Mononuclear cell (primary cell): Measurements from ENCODE around the gene CTSL. TPM values are rescaled to one million over a fixed set of nuclear protein-coding genes. Genes with fewer than 3 reads are reported as not detected.
"Not testable (repeated sequence)": the region's sequence is repeated elsewhere in the genome, so short reads cannot be mapped to it uniquely, and the experiment has no call there.

ENCODE experiments used
- H3K27me3 ChIP-seq: 2 replicates; pipeline ENCODE4 v1.6.0; 2011; ENCODE audit warnings: low read length, control low read depth; ENCODE audit not compliant: insufficient read depth
- H3K4me1 ChIP-seq: 2 replicates; pipeline ENCODE4 v1.5.1; 2011; ENCODE audit warnings: mild to moderate bottlenecking, low read length, control low read depth; ENCODE audit not compliant: insufficient read depth
- H3K4me3 ChIP-seq: 2 replicates; pipeline ENCODE4 v1.5.1; 2011; ENCODE audit warnings: mild to moderate bottlenecking, low read length, moderate library complexity
- H3K9me3 ChIP-seq: 2 replicates; pipeline ENCODE4 v1.5.1; 2011; ENCODE audit warnings: low read depth, mild to moderate bottlenecking, control low read depth, low read length
- total RNA-seq: library from RNA; depleted of rRNA; stranded (reverse); fragments of >200 nt; gene quantifications from one replicate; pipeline ENCODE4 v1.2.3, GENCODE V29; 2012

Gene CTSL
- total RNA-seq, 1 donor, result 11.0 TPM

GRCh38 chr9:87729246-87729645 is 3.3 kb downstream of the CTSL start:
- Histone ChIP-seq H3K9me3 (no peaks in the 10 kb centered on the region), H3K4me3 (no peak overlapping the region), H3K4me1 (peaks cover 16% of the 10 kb centered on the region), H3K27me3 (peaks cover 15% of the 10 kb centered on the region)

GRCh38 chr9:87731321-87731720 is 5.4 kb downstream of the CTSL start:
- peaks cover 5% of the 10 kb centered on the region for H3K4me1 ChIP-seq
- H3K9me3 ChIP-seq, result no peaks in the 10 kb centered on the region
- peaks cover 5% of the 10 kb centered on the region for H3K27me3 ChIP-seq
- H3K4me3 ChIP-seq, result no peak overlapping the region

GRCh38 chr9:87732344-87732743 is 6.4 kb downstream of the CTSL start:
- H3K4me3 ChIP-seq, result no peak overlapping the region
- peaks cover 2% of the 10 kb centered on the region for H3K27me3 ChIP-seq
- H3K9me3 ChIP-seq, result no peaks in the 10 kb centered on the region
- H3K4me1 ChIP-seq, result no peaks in the 10 kb centered on the region

- no peaks in the 10 kb centered on the region for H3K9me3 ChIP-seq
- peaks cover 2% of the 10 kb centered on the region for H3K27me3 ChIP-seq
- no peaks in the 10 kb centered on the region for H3K4me1 ChIP-seq
- no peak overlapping the region for H3K4me3 ChIP-seq
These were observed 6.8 kb downstream of the CTSL start for GRCh38 chr9:87732756-87733155.

- Histone ChIP-seq H3K27me3 (peaks cover 2% of the 10 kb centered on the region), H3K9me3 (no peaks in the 10 kb centered on the region), H3K4me3 (no peak overlapping the region), H3K4me1 (no peaks in the 10 kb centered on the region)
These were observed 7.5 kb downstream of the CTSL start for GRCh38 chr9:87733273-87734052.

GRCh38 chr9:87734106-87734505 is 8.2 kb downstream of the CTSL start:
- no peaks in the 10 kb centered on the region for H3K4me1 ChIP-seq
- H3K4me3 ChIP-seq, result no peak overlapping the region
- H3K27me3 ChIP-seq, result peaks cover 2% of the 10 kb centered on the region
- H3K9me3 ChIP-seq, result no peaks in the 10 kb centered on the region

GRCh38 chr9:87739546-87739945 is 13.6 kb downstream of the CTSL start:
- H3K4me1 ChIP-seq, result no peaks in the 10 kb centered on the region
- H3K27me3 ChIP-seq, result no peaks in the 10 kb centered on the region
- H3K4me3 ChIP-seq, result no peak overlapping the region
- no peaks in the 10 kb centered on the region for H3K9me3 ChIP-seq

GRCh38 chr9:87740209-87740608 is 14.3 kb downstream of the CTSL start:
- H3K4me3 ChIP-seq, result no peak overlapping the region
- no peaks in the 10 kb centered on the region for H3K27me3 ChIP-seq
- H3K9me3 ChIP-seq, result no peaks in the 10 kb centered on the region
- H3K4me1 ChIP-seq, result no peaks in the 10 kb centered on the region

- Histone ChIP-seq H3K4me1 (no peaks in the 10 kb centered on the region), H3K27me3 (no peaks in the 10 kb centered on the region), H3K4me3 (no peak overlapping the region), H3K9me3 (no peaks in the 10 kb centered on the region)
These were observed 15.4 kb downstream of the CTSL start for GRCh38 chr9:87741326-87741725.

- H3K4me1 ChIP-seq, result no peaks in the 10 kb centered on the region
- H3K27me3 ChIP-seq, result no peaks in the 10 kb centered on the region
- H3K4me3 ChIP-seq, result no peak overlapping the region
- no peaks in the 10 kb centered on the region for H3K9me3 ChIP-seq
These were observed 16.0 kb downstream of the CTSL start for GRCh38 chr9:87741891-87742290.

GRCh38 chr9:87742813-87743428 is 17.0 kb downstream of the CTSL start:
- Histone ChIP-seq H3K4me1 (no peaks in the 10 kb centered on the region), H3K4me3 (no peak overlapping the region), H3K9me3 (no peaks in the 10 kb centered on the region), H3K27me3 (no peaks in the 10 kb centered on the region)

- not testable (repeated sequence) for H3K9me3 ChIP-seq, H3K4me1 ChIP-seq, H3K27me3 ChIP-seq, H3K4me3 ChIP-seq
These were observed 18.3 kb downstream of the CTSL start for GRCh38 chr9:87744247-87744646.

- no peaks in the 10 kb centered on the region for H3K9me3 ChIP-seq
- no peaks in the 10 kb centered on the region for H3K27me3 ChIP-seq
- H3K4me1 ChIP-seq, result no peaks in the 10 kb centered on the region
- no peak overlapping the region for H3K4me3 ChIP-seq
These were observed 20.3 kb downstream of the CTSL start for GRCh38 chr9:87746186-87746585.

- H3K9me3 ChIP-seq, result peaks cover 2% of the 10 kb centered on the region
- no peaks in the 10 kb centered on the region for H3K27me3 ChIP-seq
- H3K4me3 ChIP-seq, result no peak overlapping the region
- no peaks in the 10 kb centered on the region for H3K4me1 ChIP-seq
These were observed 23.0 kb downstream of the CTSL start for GRCh38 chr9:87748881-87749280.

- H3K4me3 ChIP-seq, result no peak overlapping the region
- H3K4me1 ChIP-seq, result no peaks in the 10 kb centered on the region
- no peaks in the 10 kb centered on the region for H3K27me3 ChIP-seq
- peaks cover 5% of the 10 kb centered on the region for H3K9me3 ChIP-seq
These were observed 23.6 kb downstream of the CTSL start for GRCh38 chr9:87749335-87750035.
